HG03354 (cell line): ENCODE measurements around the gene ODAD4.
"Not testable (repeated sequence)": the region's sequence is repeated elsewhere in the genome, so short reads cannot be mapped to it uniquely, and the experiment has no call there.

Experiments
- ATAC-seq: cut with Tn5 transposase; IDR thresholded peaks from one replicate; pipeline ENCODE4 v1.9.1; 2021; ENCODE audit warnings: mild to moderate bottlenecking; ENCODE audit not compliant: unreplicated experiment, poor library complexity, severe bottlenecking

ODAD4 gene

DNA sequence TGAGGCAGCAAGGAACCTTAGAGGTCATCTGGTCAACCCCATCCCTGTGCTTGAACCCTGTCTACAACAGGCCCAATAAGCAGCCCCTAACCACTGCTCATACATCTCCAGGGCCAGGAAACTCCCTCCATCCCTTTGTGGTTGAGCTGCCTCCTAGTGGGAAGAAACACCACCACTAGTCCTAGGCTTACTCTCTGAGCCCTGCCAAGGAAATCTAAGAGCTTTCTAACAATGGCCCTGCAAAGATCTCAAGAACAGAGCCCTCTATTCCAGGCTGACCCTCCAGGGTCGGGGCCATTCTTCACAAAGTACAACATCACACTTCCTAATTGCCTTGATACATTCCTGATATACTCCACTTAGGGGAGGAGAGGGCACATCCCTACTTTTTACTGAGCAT, 17.5 kb upstream of the ODAD4 start:
- no peak for ATAC-seq

DNA sequence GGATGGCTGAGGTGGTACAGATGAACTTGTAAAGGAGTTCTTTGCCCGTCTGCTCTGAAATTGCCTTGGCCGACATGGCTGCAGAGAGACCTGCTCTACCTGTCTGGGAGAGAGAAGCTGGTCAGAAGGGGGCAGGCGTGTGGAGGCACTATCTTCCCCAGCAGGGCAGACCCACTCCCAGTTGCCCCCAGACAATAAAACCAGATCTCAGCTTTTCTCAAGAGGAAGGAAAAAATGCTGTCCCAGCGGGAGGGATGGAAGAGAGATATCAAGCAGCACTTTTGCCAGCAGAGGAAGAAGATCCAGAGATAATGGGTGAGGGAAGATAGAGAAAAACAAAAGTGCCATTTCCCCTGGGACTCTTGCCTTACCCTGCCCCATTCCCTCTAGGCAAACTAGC, 16.6 kb upstream of the ODAD4 start:
- ATAC-seq, result no peak

- ATAC-seq, result no peak
Measured at GRCh38 chr17:41914358-41914766, 16.1 kb upstream of the ODAD4 start.

GRCh38 chr17:41915020-41915419, 15.4 kb upstream of the ODAD4 start:
- no peak for ATAC-seq

GRCh38 chr17:41915566-41915965, 14.9 kb upstream of the ODAD4 start:
- ATAC-seq, result no peak

DNA sequence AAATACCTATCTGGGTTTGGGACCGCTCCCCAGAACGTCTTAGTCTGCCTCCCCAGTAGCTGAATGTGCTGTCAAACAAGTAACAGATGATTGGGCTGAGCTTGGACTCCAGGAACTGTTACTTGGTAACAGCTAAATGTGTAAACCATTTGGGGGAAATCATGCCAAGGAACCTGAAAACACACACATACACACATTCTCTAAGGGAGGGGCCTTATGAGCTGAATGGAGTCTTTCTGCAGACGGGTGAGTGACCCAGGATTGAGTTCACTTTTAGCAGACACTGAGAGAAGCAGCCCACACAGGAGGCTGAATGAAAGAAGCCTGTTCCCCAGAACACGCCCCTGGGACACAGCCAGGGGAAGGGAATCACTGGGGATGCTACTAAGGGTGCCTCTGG, 13.2 kb upstream of the ODAD4 start:
- no peak for ATAC-seq

DNA sequence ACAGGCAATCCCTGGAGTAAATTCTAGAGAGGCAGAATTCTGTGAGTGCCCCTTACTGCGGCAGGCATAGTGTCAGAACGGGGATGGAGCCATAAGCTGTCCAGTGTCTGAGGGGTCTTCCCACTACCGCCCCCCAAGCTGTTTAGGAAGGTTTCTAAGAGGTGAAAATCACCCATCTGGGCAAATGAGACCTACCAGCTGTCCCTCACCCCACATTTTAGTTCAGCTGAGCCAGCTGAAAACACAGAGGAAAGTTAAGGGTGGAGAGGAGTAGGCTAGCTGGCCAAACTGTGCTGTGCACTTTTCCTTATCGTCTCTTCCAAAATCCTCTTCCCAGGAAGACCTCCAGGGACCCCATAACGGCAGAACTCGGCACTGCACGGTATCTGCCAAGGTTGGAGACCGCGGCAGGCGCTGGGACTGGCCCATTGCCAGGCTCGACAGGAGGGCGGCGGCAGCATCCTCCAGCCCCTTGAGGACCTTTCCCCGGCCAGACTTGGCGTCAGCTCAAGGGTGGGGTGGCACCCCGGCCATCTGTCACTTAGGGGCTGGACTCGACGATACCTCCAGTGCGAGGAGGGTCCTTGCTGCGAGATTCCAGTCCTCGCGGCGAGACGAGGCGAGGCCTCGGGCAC, 12.6 kb upstream of the ODAD4 start:
- ATAC-seq, result peak; percentile 26

- ATAC-seq, result peak; percentile 89
Measured at GRCh38 chr17:41918314-41919164, 11.9 kb upstream of the ODAD4 start, which contains the start of gene ACLY. Gene ACLY (minus strand): TSS chr17:41918951. CDS start chr17:41913873, 5,078 bp downstream.

DNA sequence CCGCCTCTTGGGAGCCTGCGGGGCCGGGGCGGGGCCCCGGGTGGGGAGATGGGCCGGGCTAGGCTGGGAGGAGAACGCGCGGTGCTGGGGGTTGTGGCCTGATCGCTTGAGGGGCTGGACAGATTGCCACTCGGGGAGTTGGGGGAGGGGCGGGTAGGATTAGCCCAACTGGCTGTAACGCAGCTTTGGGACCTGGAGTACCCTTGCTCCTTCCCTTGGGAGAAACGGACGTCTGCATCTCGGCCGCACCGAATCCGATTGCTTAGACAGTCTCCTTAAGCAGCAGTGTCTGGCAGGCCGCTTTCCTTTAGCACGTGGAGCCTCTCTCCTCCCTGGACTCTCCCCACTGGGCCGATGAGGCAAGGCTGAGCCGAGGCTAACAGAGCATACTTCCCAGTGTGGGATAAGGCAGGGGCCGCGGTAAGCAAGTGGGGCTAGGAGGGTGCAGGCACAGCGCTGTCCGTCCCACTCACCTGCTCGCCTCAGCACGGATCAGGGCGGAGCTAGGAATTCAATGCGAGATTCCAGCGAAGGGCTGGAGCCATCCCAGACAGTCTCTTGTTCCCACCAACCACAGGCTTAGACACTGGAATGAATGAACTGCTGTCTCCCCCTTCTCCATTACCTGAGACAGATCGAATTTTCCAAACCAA, 11.1 kb upstream of the ODAD4 start:
- peak; percentile 4 for ATAC-seq

DNA sequence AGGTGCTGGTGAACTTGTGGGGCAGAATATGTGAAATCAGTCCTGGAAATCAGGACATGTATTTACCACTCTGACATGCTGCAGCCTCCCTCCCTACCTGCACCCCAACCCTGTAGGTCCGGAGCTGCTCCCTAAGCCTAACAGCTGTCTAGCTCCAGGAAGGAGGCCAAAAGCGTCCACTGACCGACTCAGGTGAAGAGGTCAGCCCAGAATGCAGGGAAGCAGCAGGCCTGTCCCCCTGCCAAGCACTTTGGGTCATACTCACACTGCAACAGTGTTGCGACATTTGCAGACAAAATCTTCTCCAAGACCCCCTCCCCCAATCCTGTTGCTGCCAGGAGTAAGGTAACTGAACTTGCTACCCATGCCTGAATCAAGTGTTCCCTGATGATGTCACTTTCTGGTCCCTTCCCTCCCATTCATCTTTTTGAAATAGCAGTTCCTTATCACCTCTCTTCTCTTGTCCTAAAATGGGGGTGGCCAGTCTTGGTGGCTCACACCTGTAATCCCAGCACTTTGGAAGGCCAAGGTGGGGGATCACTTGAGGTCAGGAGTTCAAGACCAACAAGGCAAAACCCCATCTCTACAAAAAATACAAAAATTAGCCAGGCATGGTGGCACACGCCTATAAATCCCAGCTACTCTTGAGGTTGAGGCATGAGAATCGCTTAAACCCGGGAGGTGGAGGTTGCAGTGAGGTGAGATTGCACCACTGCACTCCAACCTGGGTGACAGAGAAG, 10.4 kb upstream of the ODAD4 start:
- ATAC-seq, result no peak

- no peak for ATAC-seq
Measured at GRCh38 chr17:41920580-41920955, 9.8 kb upstream of the ODAD4 start.

DNA sequence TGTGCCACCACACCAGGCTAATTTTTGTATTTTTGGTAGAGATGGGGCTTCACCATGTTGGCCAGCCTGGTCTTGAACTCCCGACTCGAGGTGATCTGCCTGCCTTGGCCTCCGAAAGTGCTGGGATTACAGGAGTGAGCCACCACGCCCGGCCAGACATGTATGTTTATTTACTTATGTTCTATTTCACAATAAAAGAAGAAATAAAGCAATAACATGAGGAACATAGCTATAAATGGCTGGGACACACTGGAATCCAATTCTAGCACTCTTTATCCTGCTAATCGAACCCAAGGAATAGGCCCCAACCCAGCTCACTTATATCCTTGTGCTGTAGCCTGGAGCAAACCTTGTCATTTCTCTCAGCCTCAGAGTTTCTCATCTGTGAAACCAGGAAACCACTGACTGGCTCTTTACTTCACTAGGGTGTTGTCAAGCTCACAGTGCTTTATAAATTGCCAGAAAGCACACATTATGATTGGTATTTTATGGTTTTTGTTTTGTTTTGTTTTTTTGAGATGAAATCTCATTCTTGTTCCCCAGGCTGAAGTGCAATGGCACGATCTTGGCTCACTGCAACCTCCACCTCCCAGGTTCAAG, 4.3 kb upstream of the ODAD4 start:
- ATAC-seq, result no peak

DNA sequence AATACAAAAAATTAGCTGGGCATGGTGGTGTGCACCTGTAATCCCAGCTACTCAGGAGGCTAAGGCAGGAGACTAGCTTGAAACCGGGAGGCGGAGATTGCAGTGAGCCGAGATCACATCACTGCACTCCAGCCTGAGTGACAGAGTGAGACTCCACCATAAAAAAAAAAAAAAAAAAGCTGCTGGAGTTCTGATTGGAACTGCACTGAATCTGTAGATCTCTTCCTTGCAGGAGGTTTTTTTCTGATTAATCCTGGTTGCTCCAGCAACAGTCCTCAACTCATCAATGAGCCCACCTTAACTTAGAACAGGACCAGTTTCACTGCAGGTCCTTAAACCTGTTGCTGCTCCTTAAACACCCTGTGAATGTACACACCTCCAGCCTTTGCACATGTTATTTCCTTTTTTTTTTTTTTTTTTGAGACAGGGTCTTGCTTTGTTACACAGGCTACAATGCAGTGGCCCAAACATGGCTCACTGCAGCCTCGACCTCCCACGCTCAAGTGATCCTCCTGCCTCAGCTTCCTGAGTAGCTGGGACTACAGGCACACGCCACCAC, 1.6 kb upstream of the ODAD4 start:
- ATAC-seq, result no peak

DNA sequence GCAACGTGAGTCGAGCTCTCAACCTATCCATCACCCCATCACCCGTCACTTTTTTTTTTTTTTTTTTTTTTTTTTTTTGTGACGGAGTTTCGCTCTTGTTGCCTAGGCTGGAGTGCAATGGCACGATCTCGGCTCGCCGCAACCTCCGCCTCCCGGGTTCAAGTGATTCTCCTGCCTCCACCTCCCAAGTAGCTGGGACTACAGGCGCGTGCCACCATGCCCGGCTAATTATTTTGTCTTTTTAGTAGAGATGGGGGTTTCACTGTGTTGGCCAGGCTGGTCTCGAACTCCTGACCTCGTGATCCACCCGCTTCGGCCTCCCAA, 378 bp downstream of the ODAD4 start:
- ATAC-seq, result peak; percentile 48

DNA sequence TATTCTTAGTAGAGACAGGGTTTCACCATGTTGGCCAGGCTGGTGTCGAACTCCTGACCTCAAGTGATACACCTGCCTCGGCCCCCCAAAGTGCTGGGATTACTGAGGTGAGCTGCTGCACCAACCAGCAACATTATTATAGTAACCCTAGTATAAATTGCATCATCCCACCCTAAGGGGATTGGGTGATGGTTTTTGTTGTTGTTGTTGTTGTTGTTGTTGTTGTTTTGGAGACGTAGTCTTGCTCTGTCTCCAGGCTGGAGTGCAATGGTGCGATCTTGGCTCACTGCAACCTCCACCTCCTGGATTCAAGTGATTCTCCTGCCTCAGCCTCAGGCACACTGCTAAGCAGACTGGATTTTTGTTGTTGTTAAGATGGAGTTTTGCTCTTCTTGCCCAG, 1.3 kb downstream of the ODAD4 start:
- not testable (repeated sequence) for ATAC-seq

DNA sequence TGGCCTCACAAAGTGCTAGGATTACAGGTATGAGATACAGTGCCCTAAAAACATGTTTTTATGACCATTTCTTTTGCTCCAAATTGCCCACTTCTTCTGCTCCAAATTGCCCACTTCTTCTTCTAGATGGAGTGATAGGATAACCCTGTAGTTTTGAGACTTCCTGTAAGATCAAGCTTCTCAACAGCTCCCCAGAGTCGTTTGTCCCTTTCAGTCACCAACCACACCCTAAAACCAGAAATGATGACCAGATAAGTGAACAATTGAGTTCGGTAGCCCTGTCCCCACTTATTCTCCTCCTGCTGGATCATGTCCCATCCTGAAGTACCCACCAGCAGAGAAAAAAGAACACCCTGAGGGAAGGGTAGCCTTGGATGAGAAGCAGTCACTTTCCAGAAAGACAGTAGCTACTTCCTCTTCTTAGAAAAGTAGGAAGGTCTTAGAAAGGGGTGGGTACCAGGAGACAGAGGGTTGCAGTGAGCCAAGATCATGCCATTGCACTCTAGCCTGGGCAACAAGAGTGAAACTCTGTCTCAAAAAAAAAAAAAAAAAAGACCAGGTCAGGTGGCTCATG, 2.5 kb downstream of the ODAD4 start:
- no peak for ATAC-seq

DNA sequence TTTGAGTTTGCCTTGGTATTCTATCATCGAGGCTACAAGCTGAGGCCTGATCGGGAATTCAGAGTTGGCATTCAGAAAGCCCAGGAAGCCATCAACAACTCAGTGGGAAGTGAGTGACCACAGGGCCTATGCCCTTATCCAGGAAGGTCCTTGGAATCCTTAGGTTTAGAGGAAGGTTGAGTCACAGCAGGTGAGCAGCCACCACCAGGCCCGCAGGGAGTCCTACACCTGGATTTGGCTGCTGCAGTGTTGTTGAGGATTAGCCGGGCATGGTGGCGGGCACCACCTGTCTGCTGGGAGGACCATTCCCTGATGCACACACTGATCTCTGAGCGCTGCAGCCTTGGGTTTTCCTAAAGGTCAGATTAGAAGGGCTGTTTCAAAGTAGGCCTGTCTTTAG, 5.2 kb downstream of the ODAD4 start:
- ATAC-seq, result no peak

GRCh38 chr17:41937970-41938954, 7.8 kb downstream of the ODAD4 start:
- no peak for ATAC-seq
